Right lobe of liver (tissue), 6 donors: ENCODE measurements around the gene OR2H2. TPM values are rescaled to one million over a fixed set of nuclear protein-coding genes. Genes with fewer than 3 reads are reported as not detected.

Experiments used
- ATAC-seq, 4 donors: fragments of 200-7000 bp; cut with Tn5 transposase; one replicate each; pipeline ENCODE4 v1.9.1; 2020; ENCODE audit warnings: mild to moderate bottlenecking in 4 of 4, moderate library complexity in 4 of 4
- DNase-seq, 3 donors: peaks; one replicate each; pipeline ENCODE4 v3.0.0-alpha.2; 2020
- H3K27ac ChIP-seq, 3 donors: fragments of 200-600 bp; one replicate each; pipeline ENCODE4 v1.8.0; 2022
- H3K27me3 ChIP-seq, 2 donors: fragments of 200-600 bp; one replicate each; pipeline ENCODE4 v1.8.0; 2022
- H3K36me3 ChIP-seq, 4 donors: fragments of 200-600 bp; sonication (generic) in 1 of 4; one replicate each; pipeline versions ENCODE4 v1.5.1 to v1.8.0; 2017 to 2022; ENCODE audit warnings: control low read depth in 1 of 4
- H3K4me1 ChIP-seq, 4 donors: fragments of 200-600 bp; sonication (generic) in 1 of 4; one replicate each; pipeline versions ENCODE4 v1.5.1 to v1.8.0; 2017 to 2022; ENCODE audit warnings: control low read depth in 1 of 4
- H3K4me3 ChIP-seq, 3 donors: fragments of 200-600 bp; one replicate each; pipeline ENCODE4 v1.8.0; 2022
- H3K9me3 ChIP-seq, 4 donors: fragments of 200-600 bp; sonication (generic) in 1 of 4; one replicate each; pipeline versions ENCODE4 v1.5.1 to v1.8.0; 2017 to 2022; ENCODE audit warnings: control low read depth in 1 of 4
- CTCF ChIP-seq, 4 donors: fragments of 200-600 bp in 3 of 4; fragments of 450-650 bp in 1 of 4; IDR thresholded peaks; one replicate each; pipeline versions ENCODE4 v1.5.1 to v1.8.0; 2016 to 2022; ENCODE audit warnings: antibody characterized with exemption in 4 of 4, mild to moderate bottlenecking in 2 of 4
- POLR2A ChIP-seq: fragments of 450-650 bp; IDR thresholded peaks from one replicate; pipeline ENCODE4 v1.6.1; 2017; ENCODE audit warnings: antibody characterized with exemption, mild to moderate bottlenecking
- WGBS: methylation state at CpG from one replicate; pipeline ENCODE4 v1.1.6; 2018; ENCODE audit warnings: low coverage, low lambda C conversion rate; ENCODE audit not compliant: insufficient coverage; ENCODE audit errors: missing lambda C conversion rate; 5-methylcytosine and 5-hydroxymethylcytosine counted together
- intact Hi-C, 2 donors: fragments of 100-400 bp; cut with DNase I; formaldehyde crosslinking; loops; one replicate each; pipeline versions ENCODE4 v1.11.2 to v1.14.1; 2022
- total RNA-seq, 6 experiments: library from RNA; depleted of rRNA in 2 of 6; stranded (reverse); fragments of >200 nt in 2 of 6; fragmentation: NEBNext Ultra II Directional in 3 of 6; extraction: Animal tissue kit (Norgen Biotek cat#: 25700) in 3 of 6; gene quantifications; one replicate each; pipeline versions ENCODE4 v1.1.0 to v1.2.4, GENCODE V29; 2016 to 2023
- donor health status: DM: no; HTN: yes; CAD: no.
- donor health status: DM: no; HTN: no; CAD: no.
- donor health status: DM: no; HTN: no; CAD: no.
- donor health status: DM: no; HTN: yes; CAD: no.
- donor health status: DM: no; HTN: yes; CAD: no.

The OR2H2 gene
- total RNA-seq, 6 experiments from 2014 or later, result not detected

GRCh38 chr6:29554764-29555163, 30.2 kb upstream of the OR2H2 start:
- Histone ChIP-seq H3K4me3 (no peak overlapping the region), H3K9me3 (no peaks in the 10 kb centered on the region), H3K36me3 (no peaks in the 10 kb centered on the region), H3K27ac (no peak overlapping the region), H3K27me3 (no peaks in the 10 kb centered on the region), H3K4me1 (peaks cover 0 to 11% (median 0%) of the 10 kb centered on the region in 4 donors)
- DNase-seq (no peak), ATAC-seq (no peak)
- no peak for TF ChIP-seq POLR2A
- no peak for TF ChIP-seq CTCF (IDR thresholded peaks at IDR 0.05)
- WGBS, result 77% methylated on average over 4 of the region's 5 CpGs
- intact Hi-C loops, result no loop called here

GRCh38 chr6:29557320-29557719, 27.6 kb upstream of the OR2H2 start:
- H3K27me3 ChIP-seq, result no peaks in the 10 kb centered on the region
- TF ChIP-seq POLR2A, result no peak
- no peak for TF ChIP-seq CTCF (IDR thresholded peaks at IDR 0.05)
- H3K27ac ChIP-seq, result no peak overlapping the region
- DNase-seq (no peak), ATAC-seq (no peak)
- H3K36me3 ChIP-seq, result no peaks in the 10 kb centered on the region
- peaks cover 0 to 11% (median 0%) of the 10 kb centered on the region in 4 donors for H3K4me1 ChIP-seq
- no peaks in the 10 kb centered on the region for H3K9me3 ChIP-seq
- intact Hi-C loops, result no loop called here
- peak overlapping the region in 1 of 3 donors; percentile 3 for H3K4me3 ChIP-seq

GRCh38 chr6:29558439-29559079, 26.4 kb upstream of the OR2H2 start:
- Histone ChIP-seq H3K4me1 (peaks cover 0 to 1% (median 0%) of the 10 kb centered on the region in 4 donors), H3K27me3 (no peaks in the 10 kb centered on the region), H3K4me3 (peak overlapping the region in 1 of 3 donors; percentile 11), H3K9me3 (no peaks in the 10 kb centered on the region), H3K27ac (no peak overlapping the region), H3K36me3 (no peaks in the 10 kb centered on the region)
- WGBS, result 83% methylated on average over 17 of the region's 22 CpGs
- ATAC-seq, result no peak
- DNase-seq, result no peak
- TF ChIP-seq POLR2A, result no peak
- TF ChIP-seq CTCF (IDR thresholded peaks at IDR 0.05), result no peak
- intact Hi-C loops, result no loop called here

- H3K4me1 ChIP-seq, result no peaks in the 10 kb centered on the region
- H3K4me3 ChIP-seq, result peak within 1 kb of the TSS in 1 of 3 donors; percentile 11
- WGBS, result 63% methylated on average over 6 of the region's 6 CpGs
- TF ChIP-seq CTCF (IDR thresholded peaks at IDR 0.05), result no peak
- peak; percentile 15 for TF ChIP-seq POLR2A
- intact Hi-C loops, result no loop called here
- no peak within 1 kb of the TSS for H3K27ac ChIP-seq
- no peaks in the 10 kb centered on the region for H3K27me3 ChIP-seq
- ATAC-seq (peak in 3 of 4 donors; percentile 48 to 76 (median 63)), DNase-seq (no peak)
- no peaks in the 10 kb centered on the region for H3K9me3 ChIP-seq
- no peaks in the 10 kb centered on the region for H3K36me3 ChIP-seq
These were observed 25.2 kb upstream of the OR2H2 start, which contains the start of gene UBD for GRCh38 chr6:29559524-29560287. Gene UBD (minus strand): TSS chr6:29559732. CDS start chr6:29559701, 31 bp downstream.
